Transverse colon (tissue), 3 donors: ENCODE measurements around the gene UBE2J2.

Experiments used
- CTCF ChIP-seq, 5 experiments: fragments of 200-600 bp in 3 of 5; fragments of 450-650 bp in 2 of 5; sonication (generic) in 3 of 5; IDR thresholded peaks; 1 replicate in 2 of 5; 2 replicates in 3 of 5; pipeline ENCODE4 v1.5.1; 2016 to 2017; ENCODE audit warnings: antibody characterized with exemption in 5 of 5, inconsistent platforms in 3 of 5, mild to moderate bottlenecking in 2 of 5, moderate library complexity in 1 of 5
- POLR2A ChIP-seq: fragments of 450-650 bp; IDR thresholded peaks from one replicate; pipeline ENCODE4 v1.6.1; 2016; ENCODE audit warnings: antibody characterized with exemption, mild to moderate bottlenecking, moderate library complexity

DNA sequence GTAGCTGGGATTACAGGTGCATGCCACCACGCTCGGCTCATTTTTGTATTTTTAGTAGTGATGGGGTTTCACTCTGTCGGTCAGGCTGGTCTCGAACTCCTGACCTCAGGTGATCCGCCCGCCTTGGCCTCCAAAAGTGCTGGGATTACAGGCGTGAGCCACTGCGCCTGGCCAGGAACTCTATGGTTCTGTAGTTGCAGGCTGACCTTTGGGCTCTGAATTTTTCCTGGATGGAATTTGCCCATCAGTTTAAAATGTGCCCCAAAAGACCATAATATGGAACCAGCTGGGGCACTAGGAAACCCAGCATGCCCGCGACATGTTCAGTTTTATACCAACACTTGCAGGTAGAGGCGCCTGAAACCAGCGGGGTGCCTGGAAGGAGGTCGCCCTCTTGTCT lies 5.0 kb upstream of the UBE2J2 start:
- no peak for TF ChIP-seq CTCF (IDR thresholded peaks at IDR 0.05)
- TF ChIP-seq POLR2A = no peak
